H1 (cell line): ENCODE measurements around the gene LRP5.

Experiments used
- CEBPB ChIP-seq: IDR thresholded peaks from 2 replicates; pipeline ENCODE4 v1.6.1; 2012; ENCODE audit warnings: low read depth, low read length
- EP300 ChIP-seq, 2 experiments: IDR thresholded peaks; 1 replicate in 1 of 2; 2 replicates in 1 of 2; pipeline ENCODE4 v1.6.1; 2011 to 2012; ENCODE audit warnings: low read depth in 2 of 2, low read length in 2 of 2, mild to moderate bottlenecking in 2 of 2, borderline replicate concordance in 1 of 2, inconsistent platforms in 1 of 2, moderate library complexity in 1 of 2
- FOSL1 ChIP-seq: IDR thresholded peaks from 2 replicates; pipeline ENCODE4 v1.6.1; 2011; ENCODE audit warnings: mild to moderate bottlenecking, low read depth, low read length, moderate library complexity; ENCODE audit not compliant: insufficient read depth
- JUN ChIP-seq: IDR thresholded peaks from 2 replicates; pipeline ENCODE4 v1.6.1; 2011; ENCODE audit warnings: low read depth, mild to moderate bottlenecking, improper control_type of control experiment, low read length
- JUND ChIP-seq: IDR thresholded peaks from 2 replicates; pipeline ENCODE4 v1.6.1; 2011; ENCODE audit warnings: mild to moderate bottlenecking, improper control_type of control experiment, low read length
- MAFK ChIP-seq: IDR thresholded peaks from 2 replicates; pipeline ENCODE4 v1.6.1; 2012; ENCODE audit warnings: low read depth, mild to moderate bottlenecking, improper control_type of control experiment, low read length
- MAX ChIP-seq: IDR thresholded peaks from 2 replicates; pipeline ENCODE4 v1.6.1; 2012; ENCODE audit warnings: inconsistent platforms
- POLR2AphosphoS5 ChIP-seq: IDR thresholded peaks from 2 replicates; pipeline ENCODE4 v1.6.1; 2011; ENCODE audit warnings: low read depth, low read length
- SIN3A ChIP-seq, 2 experiments: IDR thresholded peaks in 1 of 2; conservative IDR thresholded peaks in 1 of 2; 2 replicates each; pipeline ENCODE4 v1.6.1; 2011 to 2012; ENCODE audit warnings: low read length in 2 of 2, improper control_type of control experiment in 1 of 2, low read depth in 1 of 2, mild to moderate bottlenecking in 1 of 2
- SP1 ChIP-seq: IDR thresholded peaks from 2 replicates; pipeline ENCODE4 v1.6.1; 2011; ENCODE audit warnings: low read depth, low read length
- SP2 ChIP-seq: IDR thresholded peaks from 2 replicates; pipeline ENCODE4 v1.6.1; 2012; ENCODE audit warnings: mild to moderate bottlenecking, low read length, inconsistent platforms
- TAF1 ChIP-seq: IDR thresholded peaks from 2 replicates; pipeline ENCODE4 v1.6.1; 2011; ENCODE audit warnings: mild to moderate bottlenecking, low read depth, low read length
- ZNF274 ChIP-seq: IDR thresholded peaks from 2 replicates; pipeline ENCODE4 v1.7.0; 2012; ENCODE audit warnings: low read length, borderline replicate concordance; ENCODE audit errors: extremely low read depth
- TF ChIP-seq, protein P1 (sequence below), 3 experiments: IDR thresholded peaks; 1 replicate in 2 of 3; 2 replicates in 1 of 3; pipeline versions ENCODE4 v1.5.1 to v1.6.1; 2011; ENCODE audit warnings: low read length in 3 of 3, mild to moderate bottlenecking in 3 of 3, inconsistent platforms in 2 of 3, low read depth in 1 of 3, moderate library complexity in 1 of 3; ENCODE audit not compliant: insufficient read depth in 1 of 3; ENCODE audit errors: control extremely low read depth in 1 of 3

DNA sequence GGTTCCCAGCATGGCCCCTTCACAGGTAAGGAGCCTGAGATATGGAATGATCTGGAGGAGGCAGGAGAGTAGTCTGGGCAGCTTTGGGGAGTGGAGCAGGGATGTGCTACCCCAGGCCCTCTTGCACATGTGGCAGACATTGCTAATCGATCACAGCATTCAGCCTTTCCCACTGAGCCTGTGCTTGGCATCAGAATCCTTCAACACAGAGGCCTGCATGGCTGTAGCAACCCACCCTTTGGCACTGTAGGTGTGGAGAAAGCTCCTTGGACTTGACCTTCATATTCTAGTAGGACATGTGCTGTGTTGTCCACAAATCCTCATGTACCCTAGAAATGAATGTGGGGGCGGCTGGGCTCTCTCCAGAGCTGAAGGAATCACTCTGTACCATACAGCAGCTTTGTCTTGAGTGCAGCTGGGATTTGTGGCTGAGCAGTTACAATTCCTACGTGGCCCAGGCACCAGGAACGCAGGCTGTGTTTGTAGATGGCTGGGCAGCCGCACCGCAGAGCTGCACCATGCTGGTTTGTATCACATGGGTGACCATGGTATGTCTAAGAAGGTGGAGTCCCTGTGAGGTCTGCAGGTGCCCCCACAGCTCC is 126.4 kb downstream of the LRP5 start:
- TF ChIP-seq EP300 (IDR thresholded peaks at IDR 0.05; ENCODE audit: borderline replicate concordance in 1 of 2, low read depth in 2 of 2, low read length in 2 of 2) (no peak), JUN (no peak), SP1 (no peak), SIN3A (conservative IDR thresholded peaks at IDR 0.05 in 1 of 2, IDR thresholded peaks at IDR 0.05 in 1 of 2; ENCODE audit: low read depth in 1 of 2, low read length in 2 of 2) (no peak), MAX (no peak), CEBPB (no peak), TAF1 (no peak), ZNF274 (no peak), SP2 (no peak), POLR2AphosphoS5 (no peak), FOSL1 (no peak), MAFK (no peak), JUND (no peak)
- TF ChIP-seq, protein P1, sequence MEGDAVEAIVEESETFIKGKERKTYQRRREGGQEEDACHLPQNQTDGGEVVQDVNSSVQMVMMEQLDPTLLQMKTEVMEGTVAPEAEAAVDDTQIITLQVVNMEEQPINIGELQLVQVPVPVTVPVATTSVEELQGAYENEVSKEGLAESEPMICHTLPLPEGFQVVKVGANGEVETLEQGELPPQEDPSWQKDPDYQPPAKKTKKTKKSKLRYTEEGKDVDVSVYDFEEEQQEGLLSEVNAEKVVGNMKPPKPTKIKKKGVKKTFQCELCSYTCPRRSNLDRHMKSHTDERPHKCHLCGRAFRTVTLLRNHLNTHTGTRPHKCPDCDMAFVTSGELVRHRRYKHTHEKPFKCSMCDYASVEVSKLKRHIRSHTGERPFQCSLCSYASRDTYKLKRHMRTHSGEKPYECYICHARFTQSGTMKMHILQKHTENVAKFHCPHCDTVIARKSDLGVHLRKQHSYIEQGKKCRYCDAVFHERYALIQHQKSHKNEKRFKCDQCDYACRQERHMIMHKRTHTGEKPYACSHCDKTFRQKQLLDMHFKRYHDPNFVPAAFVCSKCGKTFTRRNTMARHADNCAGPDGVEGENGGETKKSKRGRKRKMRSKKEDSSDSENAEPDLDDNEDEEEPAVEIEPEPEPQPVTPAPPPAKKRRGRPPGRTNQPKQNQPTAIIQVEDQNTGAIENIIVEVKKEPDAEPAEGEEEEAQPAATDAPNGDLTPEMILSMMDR (IDR thresholded peaks at IDR 0.05; ENCODE audit: control extremely low read depth in 1 of 3, insufficient read depth in 1 of 3, low read depth in 1 of 3, low read length in 3 of 3), result no peak
